ENCODE measurements around the gene PCDHB2.

DNA sequence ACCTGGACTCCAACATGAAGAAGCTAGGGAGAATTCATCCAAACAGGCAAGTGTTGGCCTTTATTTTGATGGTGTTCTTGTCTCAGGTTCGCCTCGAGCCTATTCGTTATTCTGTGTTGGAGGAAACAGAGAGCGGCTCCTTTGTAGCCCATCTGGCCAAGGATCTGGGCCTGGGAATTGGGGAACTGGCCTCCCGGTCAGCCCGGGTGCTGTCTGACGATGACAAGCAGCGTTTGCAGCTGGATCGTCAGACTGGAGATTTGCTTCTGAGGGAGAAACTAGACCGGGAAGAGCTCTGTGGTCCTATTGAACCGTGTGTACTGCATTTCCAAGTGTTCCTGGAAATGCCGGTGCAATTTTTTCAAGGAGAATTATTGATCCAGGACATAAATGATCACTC is 27.6 kb downstream of the PCDHB2 start:
- no peak for TF ChIP-seq EZH2 (IDR thresholded peaks at IDR 0.05; ENCODE audit: borderline replicate concordance)
- TF ChIP-seq, protein P1, sequence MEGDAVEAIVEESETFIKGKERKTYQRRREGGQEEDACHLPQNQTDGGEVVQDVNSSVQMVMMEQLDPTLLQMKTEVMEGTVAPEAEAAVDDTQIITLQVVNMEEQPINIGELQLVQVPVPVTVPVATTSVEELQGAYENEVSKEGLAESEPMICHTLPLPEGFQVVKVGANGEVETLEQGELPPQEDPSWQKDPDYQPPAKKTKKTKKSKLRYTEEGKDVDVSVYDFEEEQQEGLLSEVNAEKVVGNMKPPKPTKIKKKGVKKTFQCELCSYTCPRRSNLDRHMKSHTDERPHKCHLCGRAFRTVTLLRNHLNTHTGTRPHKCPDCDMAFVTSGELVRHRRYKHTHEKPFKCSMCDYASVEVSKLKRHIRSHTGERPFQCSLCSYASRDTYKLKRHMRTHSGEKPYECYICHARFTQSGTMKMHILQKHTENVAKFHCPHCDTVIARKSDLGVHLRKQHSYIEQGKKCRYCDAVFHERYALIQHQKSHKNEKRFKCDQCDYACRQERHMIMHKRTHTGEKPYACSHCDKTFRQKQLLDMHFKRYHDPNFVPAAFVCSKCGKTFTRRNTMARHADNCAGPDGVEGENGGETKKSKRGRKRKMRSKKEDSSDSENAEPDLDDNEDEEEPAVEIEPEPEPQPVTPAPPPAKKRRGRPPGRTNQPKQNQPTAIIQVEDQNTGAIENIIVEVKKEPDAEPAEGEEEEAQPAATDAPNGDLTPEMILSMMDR (IDR thresholded peaks at IDR 0.05; ENCODE audit: poor library complexity) = no peak

Measured in hepatocyte (in vitro differentiated cells).